ENCODE measurements around the gene P4HA3.
A peak's percentile ranks its signal among the peaks of the same experiment; 100 is the strongest.

Gene P4HA3

DNA sequence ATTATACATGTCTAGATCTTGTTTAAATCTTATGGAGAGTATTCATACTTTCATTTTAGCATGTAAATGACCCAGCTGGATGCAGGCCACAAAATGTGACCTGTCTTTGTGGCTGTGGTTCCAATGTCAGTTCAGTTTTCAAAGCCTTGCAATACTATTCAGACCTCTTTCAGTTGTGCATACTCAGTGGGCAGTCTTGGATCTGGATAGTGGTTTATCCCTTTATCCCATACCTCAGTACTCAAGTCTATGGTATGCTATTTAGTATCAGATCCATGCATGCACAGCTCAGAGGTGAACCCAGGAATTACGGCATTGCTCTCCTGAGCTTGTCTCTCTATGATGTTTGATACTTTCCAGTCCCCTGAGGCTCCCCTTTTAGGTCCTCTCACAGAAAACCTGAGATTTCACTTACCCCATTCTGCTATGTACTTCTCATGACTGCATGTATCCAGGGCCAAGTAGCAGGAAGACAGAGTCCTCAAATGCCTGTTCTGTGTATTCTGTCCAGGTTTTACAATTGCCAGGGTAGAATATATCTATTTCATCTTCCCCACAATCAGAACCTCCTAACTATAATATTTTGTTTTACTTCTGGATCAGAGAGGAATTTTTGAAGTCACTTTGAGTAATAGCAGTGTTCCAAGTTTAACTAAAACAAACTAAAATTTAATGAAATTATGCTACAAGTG, 6.9 kb upstream of the P4HA3 start:
- DNase-seq (ENCODE audit: low read depth, low spot score), result no peak

- DNase-seq (ENCODE audit: low read depth, low spot score), result no peak
Measured at GRCh38 chr11:74316772-74317505, 5.5 kb upstream of the P4HA3 start.

GRCh38 chr11:74312326-74312725, 886 bp upstream of the P4HA3 start:
- no peak for DNase-seq (ENCODE audit: low read depth, low spot score)

- no peak for DNase-seq (ENCODE audit: low read depth, low spot score)
Measured at GRCh38 chr11:74310857-74311256, 583 bp downstream of the P4HA3 start.

- no peak for DNase-seq (ENCODE audit: low read depth, low spot score)
Measured at GRCh38 chr11:74307434-74307833, 4.0 kb downstream of the P4HA3 start.

DNA sequence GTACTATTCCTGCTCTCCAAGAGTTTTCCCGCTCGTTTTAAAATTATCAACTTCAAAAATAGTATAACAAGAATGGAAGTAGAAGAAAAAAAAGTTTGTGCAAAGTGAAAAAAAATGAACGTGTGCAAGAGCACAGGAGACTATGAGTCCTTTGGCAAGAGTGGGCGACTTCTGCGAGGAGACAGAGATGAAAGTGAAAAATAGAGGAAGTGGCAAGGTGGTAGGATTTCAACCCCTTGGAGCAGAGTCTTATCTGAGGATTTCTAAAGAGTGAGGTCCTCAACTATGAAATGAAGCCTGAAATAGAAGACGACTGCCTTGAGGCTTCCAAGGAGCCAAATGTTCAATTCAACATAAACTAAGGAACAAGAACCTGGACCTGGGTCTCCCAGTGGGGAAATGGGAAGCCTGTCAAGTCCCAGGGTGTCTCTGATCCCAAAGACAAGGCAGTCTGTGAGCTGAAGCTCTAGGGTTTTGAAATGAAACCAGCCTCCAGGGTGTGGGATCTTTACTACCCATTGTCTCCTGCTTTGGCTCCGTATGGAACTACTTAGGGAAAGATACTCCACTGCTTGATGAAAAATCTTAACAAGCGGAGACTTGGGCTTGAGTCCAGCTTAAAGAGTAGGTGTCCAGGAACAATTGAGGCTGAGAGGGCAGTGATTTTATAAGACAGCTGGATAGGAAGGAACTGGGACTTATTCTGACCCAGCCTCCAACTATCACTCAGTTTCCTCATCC, 4.8 kb downstream of the P4HA3 start:
- no peak for DNase-seq (ENCODE audit: low read depth, low spot score)

GRCh38 chr11:74299015-74299414, 12.4 kb downstream of the P4HA3 start:
- DNase-seq (ENCODE audit: low read depth, low spot score), result no peak

DNA sequence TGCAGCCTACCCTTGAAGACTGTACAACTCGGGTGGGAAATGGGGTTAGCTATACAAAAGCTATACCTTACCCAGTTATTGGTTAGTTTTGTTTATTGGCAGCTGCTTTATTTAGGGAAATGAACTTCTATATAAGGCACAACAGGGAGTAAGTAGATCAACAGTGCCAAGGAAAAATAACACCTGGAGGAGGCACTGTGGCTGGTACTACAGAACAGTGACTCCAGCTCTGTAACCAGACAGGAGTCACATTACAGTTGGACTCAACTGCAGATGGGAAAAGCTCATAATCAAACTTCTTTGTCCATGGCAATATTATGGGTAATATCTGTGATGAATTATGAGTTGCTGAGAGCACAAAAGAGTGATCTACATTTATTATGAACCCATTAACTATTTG, 14.0 kb downstream of the P4HA3 start:
- DNase-seq (ENCODE audit: low read depth, low spot score), result no peak

DNA sequence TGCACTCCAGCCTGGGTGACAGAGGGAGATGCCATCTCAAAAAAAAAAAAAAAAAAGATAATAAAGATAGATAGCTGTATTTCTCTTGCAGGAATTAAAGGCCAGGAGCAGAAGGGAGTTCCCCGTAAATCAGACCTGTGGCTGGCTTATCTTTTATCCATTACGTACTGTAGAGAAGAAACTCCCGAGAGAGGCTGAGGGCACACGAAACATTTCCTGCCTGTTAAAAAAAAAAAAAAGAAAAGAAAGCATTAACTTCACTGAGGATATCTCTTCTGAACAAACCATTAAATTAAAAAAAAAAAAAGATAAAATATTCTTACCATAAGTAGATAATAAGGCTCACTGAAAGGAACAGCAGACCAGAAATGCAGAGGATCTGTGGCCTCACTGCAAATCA, 22.5 kb downstream of the P4HA3 start:
- no peak for DNase-seq (ENCODE audit: low read depth, low spot score)

DNA sequence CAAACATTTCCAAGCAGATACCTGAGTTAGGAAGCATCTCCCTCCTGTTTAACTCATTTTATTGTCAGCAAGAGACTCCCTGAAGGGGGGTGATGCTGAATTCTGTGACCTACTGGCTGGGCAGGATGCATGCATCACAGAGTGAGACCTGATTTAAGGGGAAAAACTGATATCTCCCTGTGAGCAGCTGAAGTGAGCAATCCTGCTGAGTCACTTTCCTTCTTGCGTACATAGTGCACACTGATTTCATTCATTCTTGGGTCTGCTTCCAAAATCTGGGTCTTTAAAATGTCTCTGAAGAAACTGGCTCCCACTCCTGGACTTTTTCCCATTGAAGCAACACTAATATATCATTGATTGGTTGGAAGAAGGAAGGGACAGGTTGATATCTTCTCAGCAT, 23.3 kb downstream of the P4HA3 start:
- DNase-seq (ENCODE audit: low read depth, low spot score), result no peak

DNA sequence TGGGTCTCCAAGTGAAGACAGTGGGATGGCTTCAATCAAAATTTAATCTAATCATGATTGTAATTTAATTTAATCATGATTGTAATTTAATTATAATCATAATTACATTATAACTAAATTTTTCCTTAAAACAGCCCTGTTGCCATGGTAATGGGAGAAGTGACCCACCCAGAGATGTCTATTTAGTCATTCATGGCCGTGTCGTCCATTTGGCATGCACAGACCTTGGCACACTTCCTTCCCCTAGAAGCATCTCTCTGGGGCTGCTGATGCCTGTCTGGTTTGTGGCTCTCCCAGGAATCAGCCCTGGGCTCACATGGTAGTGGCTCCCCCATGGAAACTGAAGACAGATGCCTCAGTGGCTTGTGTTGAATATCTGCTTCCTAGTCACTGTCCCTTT, 27.0 kb downstream of the P4HA3 start:
- DNase-seq (ENCODE audit: low read depth, low spot score), result no peak

DNA sequence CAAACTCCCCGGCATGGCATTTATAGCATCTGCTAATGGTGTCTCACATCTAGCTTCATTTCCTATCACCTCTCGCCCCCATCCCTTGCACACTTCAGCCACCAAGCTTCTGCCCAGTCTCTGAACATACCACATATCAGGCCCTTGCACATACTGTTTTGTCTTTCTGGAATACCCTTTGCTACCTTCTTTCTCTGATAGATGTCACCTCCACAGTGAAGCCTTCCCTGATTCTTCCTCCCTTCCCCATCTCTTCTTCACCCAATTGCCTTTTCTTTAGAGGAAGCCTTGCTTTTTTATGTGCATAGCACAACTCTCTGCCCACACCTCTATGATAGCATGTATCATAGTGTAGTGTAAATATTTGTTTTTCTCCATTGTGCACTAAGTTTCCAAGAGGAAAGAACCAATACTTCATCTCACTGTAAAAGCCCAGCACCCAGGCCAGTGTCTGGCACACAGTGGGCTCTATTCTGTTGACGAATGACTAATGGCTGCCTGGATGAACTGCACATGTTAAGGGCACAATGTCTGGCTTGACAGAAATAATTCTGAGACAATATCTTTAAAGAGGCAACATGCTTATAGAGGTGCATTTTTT, 27.8 kb downstream of the P4HA3 start:
- DNase-seq (ENCODE audit: low read depth, low spot score), result no peak

DNA sequence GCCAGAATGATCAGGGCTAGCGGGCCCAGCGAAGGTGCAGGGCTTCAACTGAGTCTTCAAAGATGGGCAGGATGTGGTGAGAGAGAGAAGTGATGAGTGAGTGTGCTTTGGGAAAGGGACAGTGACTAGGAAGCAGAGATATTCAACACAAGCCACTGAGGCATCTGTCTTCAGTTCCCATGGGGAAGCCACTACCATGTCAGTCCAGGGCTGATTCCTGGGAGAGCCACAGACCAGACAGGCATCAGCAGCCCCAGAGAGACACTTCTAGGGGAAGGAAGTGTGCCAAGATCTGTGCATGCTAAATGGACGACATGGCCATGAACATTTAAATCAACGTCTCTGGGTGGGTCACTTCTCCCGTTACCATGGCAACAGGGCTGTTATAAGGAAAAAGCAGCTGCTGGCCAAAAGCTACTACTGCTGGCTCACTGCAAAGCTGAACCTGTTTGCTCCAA, 28.5 kb downstream of the P4HA3 start:
- DNase-seq (ENCODE audit: low read depth, low spot score), result no peak

GRCh38 chr11:74282421-74282820, 29.0 kb downstream of the P4HA3 start:
- no peak for DNase-seq (ENCODE audit: low read depth, low spot score)

GRCh38 chr11:74280494-74280893, 30.9 kb downstream of the P4HA3 start:
- no peak for DNase-seq (ENCODE audit: low read depth, low spot score)

DNA sequence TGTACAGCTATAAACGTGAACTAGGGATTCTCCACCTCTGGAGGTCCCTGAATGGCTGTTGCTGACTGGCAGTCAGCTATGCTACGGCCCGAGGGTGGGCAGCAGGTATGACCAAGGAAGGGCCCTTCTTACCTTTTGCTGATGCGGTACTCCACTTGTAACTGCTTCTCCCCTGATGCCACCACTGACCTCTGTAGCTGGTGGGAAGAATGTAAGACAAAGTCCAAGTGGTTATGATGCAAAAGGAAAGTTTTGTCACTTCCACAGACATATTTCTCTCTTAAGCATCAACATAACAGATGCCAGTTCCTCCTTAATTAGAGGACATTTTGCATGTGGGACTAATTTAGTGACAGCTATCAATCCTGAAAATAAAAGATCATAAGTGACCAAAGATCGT, 32.2 kb downstream of the P4HA3 start:
- no peak for DNase-seq (ENCODE audit: low read depth, low spot score)

DNA sequence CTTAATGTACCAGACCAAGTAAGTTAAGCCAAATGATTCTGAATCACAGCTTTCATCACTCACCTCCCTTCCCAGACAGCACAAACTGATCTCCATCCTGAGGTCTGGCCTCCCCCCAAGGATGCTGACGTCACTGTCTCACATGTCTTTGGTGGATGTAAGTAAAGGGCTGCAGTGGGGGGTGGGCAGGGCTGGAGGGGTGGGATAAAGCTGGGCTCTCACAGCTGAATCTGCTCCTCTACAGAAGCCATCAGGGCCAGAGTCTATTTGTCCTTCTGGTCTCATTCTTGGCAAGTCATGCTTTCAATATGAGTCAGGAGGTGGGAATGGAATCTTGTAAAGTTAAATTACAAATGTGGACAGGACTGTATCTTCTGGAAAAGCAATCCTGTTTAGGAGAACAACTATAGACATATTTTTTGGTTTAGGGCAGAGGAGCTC, 32.7 kb downstream of the P4HA3 start:
- DNase-seq (ENCODE audit: low read depth, low spot score), result peak; percentile 13

GRCh38 chr11:74278103-74278502, 33.3 kb downstream of the P4HA3 start:
- DNase-seq (ENCODE audit: low read depth, low spot score), result no peak

- DNase-seq (ENCODE audit: low read depth, low spot score), result no peak
Measured at GRCh38 chr11:74276581-74276980, 34.9 kb downstream of the P4HA3 start.

DNA sequence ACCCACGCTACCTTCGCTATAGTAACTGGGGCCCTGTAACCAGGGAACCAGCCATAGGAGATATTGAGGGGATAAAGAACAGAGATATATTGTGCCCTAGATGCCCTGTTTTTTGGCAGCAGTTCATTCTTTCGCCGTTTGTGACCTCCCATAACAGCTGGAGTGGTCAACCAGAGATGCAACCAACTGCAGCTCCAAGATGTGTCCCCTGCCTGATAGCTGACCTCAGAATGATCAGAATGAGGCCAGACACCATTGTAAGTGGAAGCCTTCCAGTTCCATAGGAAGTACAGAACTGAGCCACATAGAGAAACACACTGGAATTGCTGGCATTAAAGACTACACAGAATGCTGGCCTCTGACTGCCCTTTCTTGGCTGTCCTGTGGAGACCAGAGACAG, 39.2 kb downstream of the P4HA3 start:
- DNase-seq (ENCODE audit: low read depth, low spot score), result no peak

DNA sequence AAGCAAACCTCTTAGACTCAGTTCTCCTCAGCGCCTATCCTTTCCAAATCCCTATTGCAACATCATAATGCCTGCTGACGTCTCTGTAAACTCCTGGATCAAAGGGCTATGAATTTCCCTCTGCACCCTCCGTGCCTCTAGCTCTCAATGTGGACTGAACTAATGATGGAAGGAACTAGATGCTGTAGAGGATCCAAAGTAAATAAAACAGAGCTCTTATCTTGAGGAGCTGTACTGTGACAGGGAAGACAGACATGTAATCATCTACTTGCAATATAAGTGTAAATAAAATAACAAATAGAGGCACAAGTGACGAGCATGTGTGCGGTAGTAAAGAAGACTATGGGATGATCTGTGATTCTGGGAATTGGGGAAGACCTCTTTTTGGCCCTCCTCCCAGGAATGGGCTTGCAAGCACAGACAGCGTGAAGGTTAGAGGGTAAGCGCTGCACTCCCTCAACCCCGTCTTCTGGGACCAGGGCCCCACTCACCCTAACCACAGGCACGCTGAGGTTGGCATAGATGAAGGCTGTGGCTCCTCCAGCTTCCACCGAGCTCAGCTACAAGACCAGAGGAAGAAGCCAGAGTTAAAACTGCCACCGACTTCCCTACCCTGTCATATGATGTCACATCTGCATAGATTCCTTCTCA, 42.2 kb downstream of the P4HA3 start:
- no peak for DNase-seq (ENCODE audit: low read depth, low spot score)

DNA sequence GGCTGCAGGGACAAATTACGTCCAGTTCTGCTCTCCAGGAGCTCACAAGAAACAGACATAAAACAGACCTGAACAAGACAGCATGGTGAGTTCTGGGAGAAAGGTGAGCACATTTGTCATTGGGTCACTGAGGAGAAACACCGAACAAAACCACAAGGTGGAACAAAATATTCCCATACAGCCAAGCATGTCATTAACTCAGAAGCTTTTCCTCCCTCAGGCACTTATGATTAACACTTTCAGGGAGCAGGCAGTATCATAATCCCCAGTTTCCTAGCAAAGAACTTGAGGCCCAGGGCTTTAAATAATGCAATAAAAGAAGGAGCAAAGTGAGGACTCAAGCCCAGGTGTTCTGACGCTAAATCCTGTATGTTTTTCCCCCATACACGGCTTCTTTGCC, 43.0 kb downstream of the P4HA3 start:
- DNase-seq (ENCODE audit: low read depth, low spot score), result no peak

Measured in ELF-1 (cell line).